Natural killer cell (primary cell): ENCODE data around the gene IRF4. TPM values are rescaled to one million over a fixed set of nuclear protein-coding genes. Genes with fewer than 3 reads are reported as not detected.

ENCODE experiments used
- ATAC-seq, 3 donors: fragments of 150-1000 bp in 2 of 3; fragments of 200-7000 bp in 1 of 3; cut with Tn5 transposase; 1 replicate in 1 of 3; 2 replicates in 2 of 3; pipeline ENCODE4 v1.10.0; 2021; ENCODE audit warnings: mild to moderate bottlenecking in 2 of 3, moderate library complexity in 2 of 3
- DNase-seq, 2 donors: peaks; one replicate each; pipeline versions ENCODE4 v3.0.0 to v3.0.0-alpha.2; 2013 to 2021; ENCODE audit warnings: mixed read lengths in 1 of 2
- H3K27ac ChIP-seq: one replicate; pipeline ENCODE4 v1.5.1; 2013; ENCODE audit warnings: mild to moderate bottlenecking, low read length
- H3K27me3 ChIP-seq: one replicate; pipeline ENCODE4 v1.6.1; 2013; ENCODE audit warnings: low read length; ENCODE audit not compliant: control insufficient read depth, insufficient read depth
- H3K36me3 ChIP-seq: one replicate; pipeline ENCODE4 v1.6.1; 2013; ENCODE audit warnings: low read length; ENCODE audit not compliant: control insufficient read depth, insufficient read depth
- H3K4me1 ChIP-seq: one replicate; pipeline ENCODE4 v1.6.1; 2013; ENCODE audit warnings: low read length; ENCODE audit not compliant: control insufficient read depth, insufficient read depth
- H3K4me3 ChIP-seq: one replicate; pipeline ENCODE4 v1.5.1; 2013; ENCODE audit warnings: low read length
- H3K9me3 ChIP-seq: one replicate; pipeline ENCODE4 v1.6.1; 2013; ENCODE audit warnings: low read length; ENCODE audit not compliant: control insufficient read depth, insufficient read depth
- H3K27ac Mint-ChIP-seq, 2 donors: one replicate each; pipeline ENCODE4 v1.8.0; 2022; ENCODE audit warnings: mild to moderate bottlenecking in 2 of 2, mixed read lengths in 2 of 2, moderate library complexity in 1 of 2
- H3K27me3 Mint-ChIP-seq, 2 donors: one replicate each; pipeline ENCODE4 v1.8.0; 2022; ENCODE audit warnings: low read depth in 2 of 2, mixed read lengths in 2 of 2
- H3K36me3 Mint-ChIP-seq: one replicate; pipeline ENCODE4 v1.8.0; 2022; ENCODE audit warnings: mixed read lengths
- H3K4me1 Mint-ChIP-seq, 2 donors: one replicate each; pipeline ENCODE4 v1.8.0; 2022; ENCODE audit warnings: mixed read lengths in 2 of 2
- H3K4me3 Mint-ChIP-seq: one replicate; pipeline ENCODE4 v1.8.0; 2022; ENCODE audit warnings: mild to moderate bottlenecking, moderate library complexity, mixed read lengths
- H3K9me3 Mint-ChIP-seq, 2 donors: one replicate each; pipeline ENCODE4 v1.8.0; 2022; ENCODE audit warnings: mixed read lengths in 2 of 2
- CTCF ChIP-seq: fragments of 200-600 bp; IDR thresholded peaks from one replicate; pipeline ENCODE4 v1.8.0; 2022; ENCODE audit warnings: antibody characterized with exemption
- WGBS: methylation state at CpG from one replicate; pipeline ENCODE4 v1.1.7; 2013; ENCODE audit warnings: missing lambda C conversion rate; ENCODE audit not compliant: insufficient coverage; 5-methylcytosine and 5-hydroxymethylcytosine counted together
- intact Hi-C: fragments of 100-400 bp; cut with micrococcal nuclease; formaldehyde crosslinking; loops from one replicate; pipeline ENCODE4 v1.14.2; 2022
- total RNA-seq, 4 donors: library from RNA; stranded (reverse); fragments of 120-200 nt in 1 of 4; gene quantifications; one replicate each; pipeline versions ENCODE4 v1.2.3 to v1.2.4, GENCODE V29; 2013 to 2022

Gene IRF4
- total RNA-seq, 3 donors from 2014 or later (not counting 1 experiment from before 2014, with no cell fraction given), result 3.5 to 37.5 (median 3.5) TPM

DNA sequence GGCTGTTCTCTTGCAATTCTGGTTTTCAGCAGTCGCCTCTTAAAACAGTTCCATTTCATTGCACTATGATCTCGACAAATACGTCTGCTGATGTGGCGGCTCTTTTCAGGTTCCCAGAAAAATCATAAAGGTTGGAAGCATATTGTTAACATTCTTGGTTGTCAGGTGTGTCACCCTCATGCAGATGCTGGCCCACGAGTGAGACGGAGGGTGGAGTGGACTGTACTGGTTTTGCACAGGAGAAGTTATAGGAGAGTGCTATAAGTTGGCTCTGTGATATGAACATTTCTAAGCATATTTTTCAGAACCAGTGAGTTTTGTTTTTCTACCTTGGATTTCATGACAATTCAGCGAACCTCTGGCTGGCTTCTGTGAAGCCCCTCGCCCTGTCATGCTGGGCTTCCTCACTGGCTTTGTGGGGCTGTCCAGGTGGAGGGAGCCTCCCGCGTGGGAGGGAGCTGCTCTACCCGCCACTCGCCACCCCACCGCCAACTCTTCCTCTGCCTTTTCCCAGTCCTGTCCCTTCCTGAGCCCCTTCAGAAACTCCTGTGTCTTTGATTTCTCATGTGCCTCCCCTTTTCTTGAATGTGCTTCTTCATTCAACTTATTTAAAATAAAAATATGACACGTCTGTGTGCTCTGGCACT, 10.6 kb downstream of the IRF4 start:
- DNase-seq, result no peak
- no peaks in the 10 kb centered on the region for H3K9me3 Mint-ChIP-seq
- Histone ChIP-seq H3K4me3 (no peak overlapping the region), H3K36me3 (peaks cover 8% of the 10 kb centered on the region), H3K27ac (no peak overlapping the region), H3K9me3 (no peaks in the 10 kb centered on the region), H3K4me1 (peaks cover 15% of the 10 kb centered on the region), H3K27me3 (no peaks in the 10 kb centered on the region)
- TF ChIP-seq CTCF, result no peak
- intact Hi-C loops, result no loop called here
- no peaks in the 10 kb centered on the region for H3K4me1 Mint-ChIP-seq
- no peak for ATAC-seq
- no peaks in the 10 kb centered on the region for H3K27me3 Mint-ChIP-seq
- H3K4me3 Mint-ChIP-seq, result no peak overlapping the region
- no peak overlapping the region for H3K27ac Mint-ChIP-seq
- WGBS, result 95% methylated on average over 14 of the region's 14 CpGs
- no peaks in the 10 kb centered on the region for H3K36me3 Mint-ChIP-seq

- Mint-ChIP-seq H3K4me1 (no peaks in the 10 kb centered on the region), H3K27ac (no peak overlapping the region), H3K9me3 (no peaks in the 10 kb centered on the region), H3K27me3 (no peaks in the 10 kb centered on the region), H3K4me3 (no peak overlapping the region), H3K36me3 (no peaks in the 10 kb centered on the region)
- peak in 1 of 2 donors; percentile 26 for DNase-seq
- Histone ChIP-seq H3K4me3 (no peak overlapping the region), H3K27me3 (no peaks in the 10 kb centered on the region), H3K4me1 (peaks cover 15% of the 10 kb centered on the region), H3K9me3 (no peaks in the 10 kb centered on the region), H3K27ac (no peak overlapping the region), H3K36me3 (peaks cover 3% of the 10 kb centered on the region)
- no peak for ATAC-seq
- 83% methylated on average over 16 of the region's 17 CpGs for WGBS
- no peak for TF ChIP-seq CTCF
- intact Hi-C loops, result no loop called here
These were observed 11.5 kb downstream of the IRF4 start for GRCh38 chr6:402901-403658.

- Mint-ChIP-seq H3K4me1 (peaks cover 0 to 5% of the 10 kb centered on the region in 2 donors), H3K4me3 (no peak overlapping the region), H3K27ac (no peak overlapping the region), H3K9me3 (no peaks in the 10 kb centered on the region), H3K36me3 (no peaks in the 10 kb centered on the region), H3K27me3 (no peaks in the 10 kb centered on the region)
- Histone ChIP-seq H3K9me3 (no peaks in the 10 kb centered on the region), H3K4me3 (no peak overlapping the region), H3K27ac (no peak overlapping the region), H3K36me3 (peaks cover 3% of the 10 kb centered on the region), H3K4me1 (peaks cover 15% of the 10 kb centered on the region), H3K27me3 (no peaks in the 10 kb centered on the region)
- DNase-seq (peak in 1 of 2 donors; percentile 40), ATAC-seq (no peak)
- WGBS, result 70% methylated on average over 19 of the region's 19 CpGs
- no peak for TF ChIP-seq CTCF
- intact Hi-C loops, result no loop called here
These were observed 12.4 kb downstream of the IRF4 start for GRCh38 chr6:403659-404655.
